ENCODE data around the gene ZNF221. TPM values are rescaled to one million over a fixed set of nuclear protein-coding genes. Genes with fewer than 3 reads are reported as not detected.

Gene ZNF221
- total and polyA plus RNA-seq, 9 donors, result 2.2 to 11.5 (median 8.0) TPM

DNA sequence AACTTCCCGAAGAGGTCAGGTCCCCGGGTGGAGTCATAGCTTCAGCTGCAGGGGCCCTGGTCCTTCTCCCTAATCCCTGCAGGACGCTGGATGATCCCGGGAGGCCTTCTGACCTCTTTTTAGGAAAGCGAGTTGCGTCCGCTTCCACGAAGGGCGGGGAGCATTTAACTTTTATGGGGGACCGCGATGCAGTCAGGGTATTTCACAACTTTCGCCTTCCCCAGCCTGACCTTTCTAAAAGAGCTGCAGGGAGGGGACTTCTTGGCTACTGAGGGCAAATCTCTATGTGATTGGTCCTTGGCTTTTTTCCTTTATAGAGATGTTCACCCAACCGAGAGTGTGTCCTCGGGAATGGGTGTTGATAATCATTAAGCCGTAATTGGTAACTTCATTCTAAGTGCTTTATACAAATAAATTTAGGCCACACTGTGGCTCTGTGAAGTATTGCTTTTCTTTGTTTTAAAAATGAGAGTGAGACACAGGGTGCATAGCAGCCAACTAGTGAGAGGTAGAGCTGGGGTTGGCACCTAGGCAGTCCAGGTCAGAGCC lies 52.5 kb downstream of the ZNF221 start:
- H3K9me3 ChIP-seq, result peaks cover 0 to 22% of the 10 kb centered on the region in 2 donors
- peaks cover 8% of the 10 kb centered on the region for H3K4me1 ChIP-seq (ENCODE audit: insufficient read depth)
- TF ChIP-seq EP300 (IDR thresholded peaks at IDR 0.05) (no peak), POLR2A (IDR thresholded peaks at IDR 0.05) (no peak)
- TF ChIP-seq, protein P1, sequence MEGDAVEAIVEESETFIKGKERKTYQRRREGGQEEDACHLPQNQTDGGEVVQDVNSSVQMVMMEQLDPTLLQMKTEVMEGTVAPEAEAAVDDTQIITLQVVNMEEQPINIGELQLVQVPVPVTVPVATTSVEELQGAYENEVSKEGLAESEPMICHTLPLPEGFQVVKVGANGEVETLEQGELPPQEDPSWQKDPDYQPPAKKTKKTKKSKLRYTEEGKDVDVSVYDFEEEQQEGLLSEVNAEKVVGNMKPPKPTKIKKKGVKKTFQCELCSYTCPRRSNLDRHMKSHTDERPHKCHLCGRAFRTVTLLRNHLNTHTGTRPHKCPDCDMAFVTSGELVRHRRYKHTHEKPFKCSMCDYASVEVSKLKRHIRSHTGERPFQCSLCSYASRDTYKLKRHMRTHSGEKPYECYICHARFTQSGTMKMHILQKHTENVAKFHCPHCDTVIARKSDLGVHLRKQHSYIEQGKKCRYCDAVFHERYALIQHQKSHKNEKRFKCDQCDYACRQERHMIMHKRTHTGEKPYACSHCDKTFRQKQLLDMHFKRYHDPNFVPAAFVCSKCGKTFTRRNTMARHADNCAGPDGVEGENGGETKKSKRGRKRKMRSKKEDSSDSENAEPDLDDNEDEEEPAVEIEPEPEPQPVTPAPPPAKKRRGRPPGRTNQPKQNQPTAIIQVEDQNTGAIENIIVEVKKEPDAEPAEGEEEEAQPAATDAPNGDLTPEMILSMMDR (IDR thresholded peaks at IDR 0.05), result no peak
- intact Hi-C loops (cut with DNase I), result loop anchor here in 1 of 4 donors (2.0 to 10.0 kb wide), 2 partner anchors 19 to 111 kb away; partner anchors contain the start of genes ZNF155 and ZNF225
- no peaks in the 10 kb centered on the region for H3K27me3 ChIP-seq
- DNase-seq, result peak in 2 of 5 donors; percentile 17 to 23
- 1 to 3% (median 2%) methylated on average over 15 of the region's 15 CpGs for WGBS, 3 donors
- H3K27ac ChIP-seq, result no peak overlapping the region
- H3K4me3 ChIP-seq, result peak overlapping the region; percentile 84
- H3K36me3 ChIP-seq, result peaks cover 3% of the 10 kb centered on the region

DNA sequence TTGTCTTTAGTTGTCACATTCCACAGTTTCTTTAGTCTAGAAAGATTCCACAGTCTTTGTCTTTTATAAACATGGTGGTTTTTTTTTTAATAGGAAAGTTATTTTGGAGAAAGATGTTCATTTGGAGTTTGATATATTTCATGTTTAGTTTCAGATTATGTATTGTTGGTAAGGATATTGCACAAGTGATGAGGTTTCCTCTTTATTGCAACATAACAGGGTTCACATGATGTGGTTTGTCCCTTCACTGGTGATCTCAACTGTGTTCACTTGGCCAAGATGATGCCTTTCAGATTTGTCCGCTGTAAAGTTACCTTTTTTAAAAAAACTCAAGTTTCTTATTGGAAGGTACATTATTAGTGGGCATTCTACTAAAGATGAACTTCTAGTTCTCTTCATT lies 54.9 kb downstream of the ZNF221 start:
- intact Hi-C loops (cut with DNase I), result loop anchor here in 1 of 4 donors (10.0 kb wide), 1 partner anchor 109 kb away; the partner anchor contains the start of gene ZNF225
- H3K36me3 ChIP-seq, result peaks cover 3% of the 10 kb centered on the region
- peaks cover 8% of the 10 kb centered on the region for H3K4me1 ChIP-seq (ENCODE audit: insufficient read depth)
- TF ChIP-seq EP300 (IDR thresholded peaks at IDR 0.05), result no peak
- 92 to 99% (median 98%) methylated on average over 1 of the region's 1 CpG for WGBS, 3 donors
- H3K4me3 ChIP-seq, result no peak overlapping the region
- H3K9me3 ChIP-seq, result peaks cover 7 to 44% of the 10 kb centered on the region in 2 donors
- DNase-seq, result no peak
- H3K27ac ChIP-seq, result no peak overlapping the region
- no peaks in the 10 kb centered on the region for H3K27me3 ChIP-seq

GRCh38 chr19:44007473-44007872 lies 56.4 kb downstream of the ZNF221 start:
- TF ChIP-seq POLR2A (IDR thresholded peaks at IDR 0.05) (no peak), EP300 (IDR thresholded peaks at IDR 0.05) (no peak)
- TF ChIP-seq, protein P1 (IDR thresholded peaks at IDR 0.05), result no peak
- no peak overlapping the region for H3K4me3 ChIP-seq
- DNase-seq, result no peak
- intact Hi-C loops (cut with DNase I), result loop anchor here in 1 of 4 donors (10.0 kb wide), 1 partner anchor 107 kb away; the partner anchor contains the start of gene ZNF225
- 98 to 99% (median 99%) methylated on average over 6 of the region's 6 CpGs for WGBS, 3 donors
- peaks cover 3% of the 10 kb centered on the region for H3K36me3 ChIP-seq
- peaks cover 7 to 47% of the 10 kb centered on the region in 2 donors for H3K9me3 ChIP-seq
- peaks cover 5% of the 10 kb centered on the region for H3K4me1 ChIP-seq (ENCODE audit: insufficient read depth)
- H3K27me3 ChIP-seq, result no peaks in the 10 kb centered on the region
- H3K27ac ChIP-seq, result no peak overlapping the region

DNA sequence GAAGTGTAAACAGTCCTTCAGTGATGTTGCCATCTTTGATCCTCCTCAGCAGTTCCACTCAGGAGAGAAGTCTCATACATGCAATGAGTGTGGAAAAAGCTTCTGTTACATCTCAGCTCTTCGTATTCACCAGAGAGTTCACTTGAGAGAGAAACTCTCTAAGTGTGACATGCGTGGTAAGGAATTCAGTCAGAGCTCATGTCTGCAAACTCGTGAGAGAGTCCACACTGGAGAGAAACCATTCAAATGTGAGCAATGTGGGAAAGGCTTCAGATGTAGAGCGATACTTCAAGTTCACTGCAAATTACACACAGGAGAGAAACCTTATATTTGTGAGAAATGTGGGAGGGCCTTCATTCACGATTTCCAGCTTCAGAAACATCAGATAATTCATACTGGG lies 59.4 kb downstream of the ZNF221 start:
- intact Hi-C loops (cut with DNase I), result no loop called here
- H3K36me3 ChIP-seq, result peaks cover 3% of the 10 kb centered on the region
- H3K27ac ChIP-seq, result no peak overlapping the region
- H3K9me3 ChIP-seq, result peaks cover 7 to 47% of the 10 kb centered on the region in 2 donors
- H3K4me1 ChIP-seq (ENCODE audit: insufficient read depth), result no peaks in the 10 kb centered on the region
- H3K27me3 ChIP-seq, result no peaks in the 10 kb centered on the region
- DNase-seq, result no peak
- WGBS, 3 donors, result 94 to 98% (median 94%) methylated on average over 5 of the region's 5 CpGs
- no peak overlapping the region for H3K4me3 ChIP-seq
- TF ChIP-seq EP300 (IDR thresholded peaks at IDR 0.05), result no peak
- TF ChIP-seq, protein P1 (IDR thresholded peaks at IDR 0.05), result no peak
- TF ChIP-seq POLR2A (IDR thresholded peaks at IDR 0.05), result no peak

Small RNA genes lying within 50 kb of the gene (small RNA-seq; reads per million reads assigned to genes)
- gene AC006213.5, result not detected

Other genes with a start within 250 kb of the ZNF221 start
- gene IRGC, start 235.2 kb upstream of the ZNF221 start, total RNA-seq, result not detected
- not detected for gene IRGC, start 235.2 kb upstream of the ZNF221 start, polyA plus RNA-seq
- gene SMG9, start 196.3 kb upstream of the ZNF221 start, total RNA-seq, result 10 to 100 TPM; 13.9 to 34.8 (median 24.2) TPM
- 10 to 100 TPM; 15.7 to 15.9 TPM for gene SMG9, start 196.3 kb upstream of the ZNF221 start, polyA plus RNA-seq
- 1 to 10 TPM in 5 of 7 donors, under 1 TPM in 2; 0.61 to 9.1 (median 2.6) TPM for gene KCNN4, start 170.3 kb upstream of the ZNF221 start, total RNA-seq
- under 1 TPM; 0.28 to 0.71 TPM for gene KCNN4, start 170.3 kb upstream of the ZNF221 start, polyA plus RNA-seq
- 1 to 10 TPM in 2 of 7 donors, under 1 TPM in 5; 0.25 to 1.9 (median 0.79) TPM for gene LYPD5, start 148.8 kb upstream of the ZNF221 start, total RNA-seq
- 1 to 10 TPM in 1 of 2 donors, under 1 TPM in 1; 0.27 to 1.9 TPM for gene LYPD5, start 148.8 kb upstream of the ZNF221 start, polyA plus RNA-seq
- 10 to 100 TPM in 5 of 7 donors, 1 to 10 TPM in 2; 8.2 to 14.6 (median 11.9) TPM for gene ZNF283, start 123.9 kb upstream of the ZNF221 start, total RNA-seq
- gene ZNF283, start 123.9 kb upstream of the ZNF221 start, polyA plus RNA-seq, result 1 to 10 TPM; 3.2 to 7.3 TPM
- gene ZNF404, start 67.3 kb upstream of the ZNF221 start, total RNA-seq, result 1 to 10 TPM; 2.1 to 6.4 (median 4.6) TPM
- gene ZNF404, start 67.3 kb upstream of the ZNF221 start, polyA plus RNA-seq, result 1 to 10 TPM; 3.2 TPM
- 10 to 100 TPM in 5 of 7 donors, 1 to 10 TPM in 2; 8.3 to 18.8 (median 15.1) TPM for gene ZNF45, start 15.9 kb upstream of the ZNF221 start, total RNA-seq
- gene ZNF45, start 15.9 kb upstream of the ZNF221 start, polyA plus RNA-seq, result 10 to 100 TPM in 1 of 2 donors, 1 to 10 TPM in 1; 7.0 to 13.4 TPM
- 10 to 100 TPM in 5 of 7 donors, 1 to 10 TPM in 2; 3.7 to 13.2 (median 10.7) TPM for gene ZNF155, start 33.0 kb downstream of the ZNF221 start, total RNA-seq
- 1 to 10 TPM; 6.4 to 9.7 TPM for gene ZNF155, start 33.0 kb downstream of the ZNF221 start, polyA plus RNA-seq
- 10 to 100 TPM in 1 of 7 donors, 1 to 10 TPM in 6; 2.6 to 11.2 (median 4.4) TPM for gene ZNF230, start 51.7 kb downstream of the ZNF221 start, total RNA-seq
- 1 to 10 TPM; 3.5 to 4.1 TPM for gene ZNF230, start 51.7 kb downstream of the ZNF221 start, polyA plus RNA-seq
- 1 to 10 TPM; 3.3 to 6.0 (median 4.1) TPM for gene ZNF222, start 74.2 kb downstream of the ZNF221 start, total RNA-seq
- gene ZNF222, start 74.2 kb downstream of the ZNF221 start, polyA plus RNA-seq, result 1 to 10 TPM; 4.8 to 4.9 TPM
- gene ZNF223, start 100.8 kb downstream of the ZNF221 start, total RNA-seq, result 1 to 10 TPM; 3.5 to 7.3 (median 4.7) TPM
- gene ZNF223, start 100.8 kb downstream of the ZNF221 start, polyA plus RNA-seq, result 1 to 10 TPM; 4.5 to 6.3 TPM
- gene ZNF284, start 120.9 kb downstream of the ZNF221 start, total RNA-seq, result 1 to 10 TPM in 6 of 7 donors, under 1 TPM in 1; 0.92 to 2.7 (median 2.1) TPM
- 1 to 10 TPM in 1 of 2 donors, under 1 TPM in 1; 0.90 to 2.1 TPM for gene ZNF284, start 120.9 kb downstream of the ZNF221 start, polyA plus RNA-seq
- gene ZNF224, start 143.1 kb downstream of the ZNF221 start, total RNA-seq, result 10 to 100 TPM; 20.0 to 31.0 (median 24.4) TPM
- 10 to 100 TPM; 16.2 to 19.0 TPM for gene ZNF224, start 143.1 kb downstream of the ZNF221 start, polyA plus RNA-seq
- 1 to 10 TPM; 3.6 to 8.2 (median 6.9) TPM for gene ZNF225, start 162.2 kb downstream of the ZNF221 start, total RNA-seq
- gene ZNF225, start 162.2 kb downstream of the ZNF221 start, polyA plus RNA-seq, result 1 to 10 TPM; 3.5 to 6.4 TPM
- 10 to 100 TPM in 5 of 7 donors, 1 to 10 TPM in 2; 5.5 to 14.4 (median 11.3) TPM for gene ZNF234, start 190.3 kb downstream of the ZNF221 start, total RNA-seq
- 1 to 10 TPM; 4.2 to 8.5 TPM for gene ZNF234, start 190.3 kb downstream of the ZNF221 start, polyA plus RNA-seq
- 10 to 100 TPM; 11.5 to 30.3 (median 22.4) TPM for gene ZNF226, start 213.9 kb downstream of the ZNF221 start, total RNA-seq
- gene ZNF226, start 213.9 kb downstream of the ZNF221 start, polyA plus RNA-seq, result 10 to 100 TPM; 18.1 to 27.3 TPM